ENCODE data around the gene TCEA2.

DNA sequence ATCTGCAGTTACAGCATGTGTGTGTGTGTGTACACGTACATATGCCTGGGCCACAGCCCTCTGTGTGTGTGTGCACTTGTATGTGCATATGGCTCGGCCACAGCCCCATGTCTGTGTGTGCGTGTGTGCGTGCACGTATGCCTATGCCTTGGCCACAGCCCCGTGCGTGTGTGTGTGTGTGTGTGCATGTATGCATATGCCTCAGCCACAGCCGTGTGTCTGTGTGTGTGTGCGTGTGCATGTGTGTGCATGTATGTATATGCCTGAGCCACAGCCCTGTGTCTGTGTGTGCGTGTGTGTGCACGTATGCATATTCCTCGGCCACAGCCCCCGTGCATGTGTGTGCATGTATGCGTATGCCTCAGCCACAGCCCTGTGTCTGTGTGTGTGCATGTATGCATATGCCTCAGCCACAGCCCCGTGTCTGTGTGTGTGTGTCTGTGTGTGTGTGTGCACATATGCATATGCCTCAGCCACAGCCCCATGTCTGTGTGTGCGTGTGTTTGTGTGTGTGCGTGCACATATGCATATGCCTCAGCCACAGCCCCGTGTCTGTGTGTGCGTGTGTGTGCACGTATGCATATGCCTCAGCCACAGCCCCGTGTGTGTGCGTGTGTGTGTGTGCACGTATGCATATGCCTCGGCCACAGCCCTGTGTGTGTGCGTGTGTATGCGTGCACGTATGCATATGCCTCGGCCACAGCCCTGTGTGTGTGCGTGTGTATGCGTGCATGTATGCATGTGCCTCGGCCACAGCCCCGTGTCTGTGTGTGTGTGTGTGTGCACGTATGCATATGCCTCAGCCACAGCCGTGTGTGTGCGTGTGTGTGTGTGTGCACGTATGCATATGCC, 41.6 kb upstream of the TCEA2 start:
- no peak for TF ChIP-seq ZKSCAN8 (CRISPR knock-in tag; IDR thresholded peaks at IDR 0.05)
- TF ChIP-seq FOXK1 (CRISPR knock-in tag; IDR thresholded peaks at IDR 0.05; ENCODE audit: borderline replicate concordance), result no peak
- no peak for TF ChIP-seq RAD21 (CRISPR knock-in tag; conservative IDR thresholded peaks at IDR 0.05 in 1 of 2, IDR thresholded peaks at IDR 0.05 in 1 of 2)
- no peak for TF ChIP-seq E2F4 (CRISPR knock-in tag; IDR thresholded peaks at IDR 0.05; ENCODE audit: low read depth)
